Omental fat pad (tissue), 4 donors: ENCODE data around the gene TNKS2. TPM values are rescaled to one million over a fixed set of nuclear protein-coding genes. Genes with fewer than 3 reads are reported as not detected.

ENCODE experiments used
- ATAC-seq: fragments of 150-250 bp; one replicate; pipeline ENCODE4 v1.9.1; 2016; ENCODE audit warnings: mild to moderate bottlenecking, moderate library complexity; ENCODE audit not compliant: low FRiP score
- DNase-seq: peaks from one replicate; pipeline ENCODE4 v3.0.0-alpha.2; 2019; ENCODE audit warnings: low spot score
- CTCF ChIP-seq, 3 donors: fragments of 450-650 bp; IDR thresholded peaks; one replicate each; pipeline ENCODE4 v1.5.1; 2016 to 2017; ENCODE audit warnings: antibody characterized with exemption in 3 of 3, mild to moderate bottlenecking in 3 of 3, moderate library complexity in 2 of 3
- total RNA-seq, 4 donors: library from RNA; depleted of rRNA; stranded (reverse); fragments of >200 nt; gene quantifications; one replicate each; pipeline ENCODE4 v1.1.0, GENCODE V29; 2016

Gene TNKS2
- total RNA-seq, 4 donors from 2014 or later = 37.6 to 52.8 (median 43.8) TPM

GRCh38 chr10:91864099-91864498 is 65.9 kb downstream of the TNKS2 start:
- no peak for TF ChIP-seq CTCF (IDR thresholded peaks at IDR 0.05)
- DNase-seq (no peak), ATAC-seq (no peak)

- ATAC-seq (no peak), DNase-seq (no peak)
- TF ChIP-seq CTCF (IDR thresholded peaks at IDR 0.05) = no peak
Measured at GRCh38 chr10:91864744-91865143, 66.5 kb downstream of the TNKS2 start.

- no peak for TF ChIP-seq CTCF (IDR thresholded peaks at IDR 0.05)
- DNase-seq = no peak
- ATAC-seq = no peak
Measured at GRCh38 chr10:91865562-91866081, 67.4 kb downstream of the TNKS2 start.

- no peak for TF ChIP-seq CTCF (IDR thresholded peaks at IDR 0.05)
- no peak for ATAC-seq
- no peak for DNase-seq
Measured at GRCh38 chr10:91875156-91875555, 76.9 kb downstream of the TNKS2 start.

- TF ChIP-seq CTCF (IDR thresholded peaks at IDR 0.05) = no peak
- DNase-seq = no peak
- no peak for ATAC-seq
Measured at GRCh38 chr10:91875779-91876178, 77.6 kb downstream of the TNKS2 start.

- ATAC-seq (no peak), DNase-seq (no peak)
- no peak for TF ChIP-seq CTCF (IDR thresholded peaks at IDR 0.05)
Measured at GRCh38 chr10:91879515-91880170, 81.4 kb downstream of the TNKS2 start.

- ATAC-seq (no peak), DNase-seq (no peak)
- no peak for TF ChIP-seq CTCF (IDR thresholded peaks at IDR 0.05)
Measured at GRCh38 chr10:91880310-91880709, 82.1 kb downstream of the TNKS2 start.
